ENCODE data around the gene GRK5. TPM values are rescaled to one million over a fixed set of nuclear protein-coding genes. Genes with fewer than 3 reads are reported as not detected.
"Not testable (repeated sequence)": the region's sequence is repeated elsewhere in the genome, so short reads cannot be mapped to it uniquely, and the experiment has no call there.

Gene GRK5
- total RNA-seq, 3 donors from 2014 or later (not counting 1 experiment from before 2014, with no cell fraction given), result 37.6 to 54.3 (median 47.9) TPM

DNA sequence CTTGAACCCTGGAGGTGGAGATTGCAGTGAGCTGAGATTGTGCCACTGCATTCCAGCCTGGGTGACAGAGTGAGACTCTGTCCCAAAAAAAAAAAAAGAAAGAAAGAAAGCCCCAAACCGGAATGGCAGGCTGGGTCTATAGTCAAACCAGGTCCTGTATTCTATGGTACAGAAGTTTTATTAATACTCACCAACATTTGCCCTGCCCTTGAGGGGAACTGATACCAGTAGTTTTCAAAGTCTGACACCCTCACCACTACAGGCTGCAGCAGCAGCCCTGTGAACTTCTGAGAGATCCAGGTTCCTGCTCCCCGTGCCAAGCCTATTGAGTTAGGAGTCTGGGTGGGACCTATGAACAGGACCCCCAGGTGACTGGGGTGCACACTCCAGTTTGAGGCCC is 254.6 kb downstream of the GRK5 start:
- Histone ChIP-seq H3K9me3 (ENCODE audit: control insufficient read depth, insufficient read depth, low read length) (no peaks in the 10 kb centered on the region), H3K27ac (ENCODE audit: low read length) (no peak overlapping the region), H3K36me3 (ENCODE audit: control insufficient read depth, insufficient read depth, low read length) (no peaks in the 10 kb centered on the region), H3K4me1 (ENCODE audit: control insufficient read depth, insufficient read depth, low read length) (peaks cover 14% of the 10 kb centered on the region), H3K27me3 (ENCODE audit: control insufficient read depth, insufficient read depth, low read length) (no peaks in the 10 kb centered on the region), H3K4me3 (ENCODE audit: low read length) (no peak overlapping the region)
- no peak for DNase-seq
- no peak overlapping the region for H3K27ac Mint-ChIP-seq
- H3K9me3 Mint-ChIP-seq, result peaks cover 0 to 2% of the 10 kb centered on the region in 2 donors
- intact Hi-C loops (cut with micrococcal nuclease), result no loop called here
- TF ChIP-seq, protein P1, sequence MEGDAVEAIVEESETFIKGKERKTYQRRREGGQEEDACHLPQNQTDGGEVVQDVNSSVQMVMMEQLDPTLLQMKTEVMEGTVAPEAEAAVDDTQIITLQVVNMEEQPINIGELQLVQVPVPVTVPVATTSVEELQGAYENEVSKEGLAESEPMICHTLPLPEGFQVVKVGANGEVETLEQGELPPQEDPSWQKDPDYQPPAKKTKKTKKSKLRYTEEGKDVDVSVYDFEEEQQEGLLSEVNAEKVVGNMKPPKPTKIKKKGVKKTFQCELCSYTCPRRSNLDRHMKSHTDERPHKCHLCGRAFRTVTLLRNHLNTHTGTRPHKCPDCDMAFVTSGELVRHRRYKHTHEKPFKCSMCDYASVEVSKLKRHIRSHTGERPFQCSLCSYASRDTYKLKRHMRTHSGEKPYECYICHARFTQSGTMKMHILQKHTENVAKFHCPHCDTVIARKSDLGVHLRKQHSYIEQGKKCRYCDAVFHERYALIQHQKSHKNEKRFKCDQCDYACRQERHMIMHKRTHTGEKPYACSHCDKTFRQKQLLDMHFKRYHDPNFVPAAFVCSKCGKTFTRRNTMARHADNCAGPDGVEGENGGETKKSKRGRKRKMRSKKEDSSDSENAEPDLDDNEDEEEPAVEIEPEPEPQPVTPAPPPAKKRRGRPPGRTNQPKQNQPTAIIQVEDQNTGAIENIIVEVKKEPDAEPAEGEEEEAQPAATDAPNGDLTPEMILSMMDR (IDR thresholded peaks at IDR 0.05), result no peak
- ATAC-seq, result no peak
- peaks cover 10 to 22% of the 10 kb centered on the region in 2 donors for H3K4me1 Mint-ChIP-seq
- H3K27me3 Mint-ChIP-seq (ENCODE audit: low read depth in 2 of 2), result peaks cover 9 to 14% of the 10 kb centered on the region in 2 donors
- H3K36me3 Mint-ChIP-seq, result no peaks in the 10 kb centered on the region
- H3K4me3 Mint-ChIP-seq, result no peak overlapping the region
- 80% methylated on average over 1 of the region's 2 CpGs for WGBS (ENCODE audit: insufficient coverage)

DNA sequence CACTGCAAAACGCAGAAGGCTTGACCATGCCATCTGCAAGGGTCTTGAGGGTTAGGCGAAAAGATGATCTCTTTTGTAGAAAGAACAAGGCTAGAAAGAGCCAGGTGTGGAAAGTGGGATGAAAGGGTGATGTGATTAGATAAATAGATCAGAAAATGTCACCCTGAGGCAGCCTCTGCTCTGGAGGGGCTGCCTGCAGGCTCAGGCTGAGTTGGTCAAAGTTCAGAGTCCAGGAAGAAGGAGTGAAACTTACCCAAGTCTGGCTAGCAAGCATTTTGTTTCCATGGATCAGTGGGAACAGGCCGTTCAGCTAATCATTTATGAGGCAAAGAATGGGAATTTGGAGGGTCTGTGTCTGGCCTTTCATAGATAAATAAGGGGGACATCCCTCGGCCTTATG is 255.4 kb downstream of the GRK5 start:
- 95% methylated on average over 4 of the region's 4 CpGs for WGBS (ENCODE audit: insufficient coverage)
- Mint-ChIP-seq H3K36me3 (no peaks in the 10 kb centered on the region), H3K4me1 (peaks cover 12 to 25% of the 10 kb centered on the region in 2 donors), H3K4me3 (no peak overlapping the region), H3K27ac (no peak overlapping the region), H3K27me3 (ENCODE audit: low read depth in 2 of 2) (peaks cover 9 to 14% of the 10 kb centered on the region in 2 donors), H3K9me3 (peaks cover 0 to 2% of the 10 kb centered on the region in 2 donors)
- H3K4me3 ChIP-seq (ENCODE audit: low read length), result no peak overlapping the region
- DNase-seq (no peak), ATAC-seq (no peak)
- no peaks in the 10 kb centered on the region for H3K27me3 ChIP-seq (ENCODE audit: control insufficient read depth, insufficient read depth, low read length)
- H3K36me3 ChIP-seq (ENCODE audit: control insufficient read depth, insufficient read depth, low read length), result no peaks in the 10 kb centered on the region
- H3K9me3 ChIP-seq (ENCODE audit: control insufficient read depth, insufficient read depth, low read length), result no peaks in the 10 kb centered on the region
- no peak overlapping the region for H3K27ac ChIP-seq (ENCODE audit: low read length)
- TF ChIP-seq, protein P1 (IDR thresholded peaks at IDR 0.05), result no peak
- intact Hi-C loops (cut with micrococcal nuclease), result no loop called here
- peaks cover 17% of the 10 kb centered on the region for H3K4me1 ChIP-seq (ENCODE audit: control insufficient read depth, insufficient read depth, low read length)

DNA sequence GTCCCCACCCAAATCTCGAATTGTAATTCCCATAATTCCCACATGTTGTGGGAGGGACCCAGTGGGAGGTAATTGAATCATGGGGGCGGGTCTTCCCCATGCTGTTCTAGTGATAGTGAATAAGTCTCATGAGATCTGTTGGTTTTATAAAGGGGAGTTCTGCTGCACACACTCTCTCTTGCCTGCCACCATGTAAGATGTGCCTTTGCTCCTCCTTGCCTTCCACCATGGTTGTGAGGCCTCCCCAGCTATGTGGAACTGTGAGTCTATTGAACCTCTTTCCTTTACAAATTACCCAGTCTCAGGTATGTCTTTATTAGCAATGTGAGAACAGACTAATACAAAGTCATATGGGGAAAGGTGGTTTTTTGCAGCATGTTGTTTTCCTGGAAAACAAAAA is 255.8 kb downstream of the GRK5 start:
- peaks cover 17% of the 10 kb centered on the region for H3K4me1 ChIP-seq (ENCODE audit: control insufficient read depth, insufficient read depth, low read length)
- H3K36me3 Mint-ChIP-seq; DNase-seq; H3K27ac ChIP-seq (ENCODE audit: low read length); H3K9me3 ChIP-seq (ENCODE audit: control insufficient read depth, insufficient read depth, low read length); H3K27me3 ChIP-seq (ENCODE audit: control insufficient read depth, insufficient read depth, low read length); H3K4me3 ChIP-seq (ENCODE audit: low read length); H3K36me3 ChIP-seq (ENCODE audit: control insufficient read depth, insufficient read depth, low read length); ATAC-seq; intact Hi-C loops (cut with micrococcal nuclease); H3K9me3 Mint-ChIP-seq; H3K27ac Mint-ChIP-seq; H3K4me3 Mint-ChIP-seq: not testable (repeated sequence)
- Mint-ChIP-seq H3K4me1 (peaks cover 12 to 25% of the 10 kb centered on the region in 2 donors), H3K27me3 (ENCODE audit: low read depth in 2 of 2) (peaks cover 9 to 14% of the 10 kb centered on the region in 2 donors)
- WGBS (ENCODE audit: insufficient coverage), result 90% methylated on average over 2 of the region's 2 CpGs

DNA sequence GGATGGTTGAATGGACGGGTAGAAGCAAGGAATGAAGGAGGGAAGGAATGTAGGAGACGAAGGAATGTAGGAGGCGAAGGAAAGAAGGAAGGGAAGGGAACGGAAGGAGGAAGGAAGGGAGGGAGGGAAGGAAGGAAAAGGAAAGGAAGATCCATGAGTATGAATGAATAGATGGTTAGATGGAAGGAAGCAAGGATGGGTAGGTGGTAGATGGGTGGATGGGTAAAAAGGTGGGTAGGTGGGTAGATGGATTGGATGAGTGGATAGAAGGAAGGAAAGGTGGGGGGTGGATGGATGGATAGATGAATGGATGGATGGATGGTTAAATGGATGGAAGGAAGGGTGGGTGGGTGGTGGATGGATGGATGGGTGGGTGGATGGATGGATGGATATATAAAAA is 257.7 kb downstream of the GRK5 start:
- no peak overlapping the region for H3K4me3 Mint-ChIP-seq
- peaks cover 12 to 25% of the 10 kb centered on the region in 2 donors for H3K4me1 Mint-ChIP-seq
- H3K9me3 ChIP-seq (ENCODE audit: control insufficient read depth, insufficient read depth, low read length), result no peaks in the 10 kb centered on the region
- intact Hi-C loops (cut with micrococcal nuclease), result no loop called here
- peaks cover 0 to 2% of the 10 kb centered on the region in 2 donors for H3K9me3 Mint-ChIP-seq
- 95% methylated on average over 4 of the region's 4 CpGs for WGBS (ENCODE audit: insufficient coverage)
- TF ChIP-seq, protein P1 (IDR thresholded peaks at IDR 0.05), result no peak
- no peak overlapping the region for H3K27ac ChIP-seq (ENCODE audit: low read length)
- DNase-seq (no peak), ATAC-seq (no peak)
- no peak overlapping the region for H3K27ac Mint-ChIP-seq
- H3K36me3 Mint-ChIP-seq, result no peaks in the 10 kb centered on the region
- H3K27me3 ChIP-seq (ENCODE audit: control insufficient read depth, insufficient read depth, low read length), result no peaks in the 10 kb centered on the region
- peaks cover 17% of the 10 kb centered on the region for H3K4me1 ChIP-seq (ENCODE audit: control insufficient read depth, insufficient read depth, low read length)
- no peaks in the 10 kb centered on the region for H3K36me3 ChIP-seq (ENCODE audit: control insufficient read depth, insufficient read depth, low read length)
- no peak overlapping the region for H3K4me3 ChIP-seq (ENCODE audit: low read length)
- H3K27me3 Mint-ChIP-seq (ENCODE audit: low read depth in 2 of 2), result peaks cover 9 to 14% of the 10 kb centered on the region in 2 donors

All from natural killer cell (primary cell).